ACC112 (cell line): Measurements from ENCODE around the gene RASSF5.

Experiments
- H2AFZ ChIP-seq: fragments of 200-600 bp; sonication (generic); one replicate; pipeline ENCODE4 v1.6.0; 2017; ENCODE audit warnings: antibody characterized with exemption, low read length; ENCODE audit not compliant: unreplicated experiment
- H3K27ac ChIP-seq: fragments of 200-600 bp; sonication (generic); 2 replicates; pipeline ENCODE4 v1.5.1; 2014; ENCODE audit warnings: low read depth, mild to moderate bottlenecking, antibody characterized with exemption, low read length, moderate library complexity
- H3K27me3 ChIP-seq: fragments of 200-600 bp; sonication (generic); 2 replicates; pipeline ENCODE4 v1.6.1; 2014; ENCODE audit warnings: mild to moderate bottlenecking, antibody characterized with exemption, low read length, moderate library complexity, mixed read lengths; ENCODE audit not compliant: insufficient read depth
- H3K36me3 ChIP-seq: fragments of 200-600 bp; sonication (generic); 2 replicates; pipeline ENCODE4 v1.6.1; 2016; ENCODE audit warnings: mild to moderate bottlenecking, antibody characterized with exemption, low read length, moderate library complexity, mixed read lengths; ENCODE audit not compliant: insufficient read depth
- H3K4me1 ChIP-seq: fragments of 200-600 bp; sonication (generic); one replicate; pipeline ENCODE4 v1.6.1; 2016; ENCODE audit warnings: low read length, mixed read lengths; ENCODE audit not compliant: insufficient read depth, unreplicated experiment, control insufficient read depth
- H3K4me3 ChIP-seq: fragments of 200-600 bp; sonication (generic); 2 replicates; pipeline ENCODE4 v1.5.1; 2014; ENCODE audit warnings: mild to moderate bottlenecking, low read depth, low read length
- H3K79me2 ChIP-seq: fragments of 200-600 bp; sonication (generic); one replicate; pipeline ENCODE4 v1.6.0; 2016; ENCODE audit warnings: low read length; ENCODE audit not compliant: control insufficient read depth, unreplicated experiment, insufficient read depth

RASSF5 gene

DNA sequence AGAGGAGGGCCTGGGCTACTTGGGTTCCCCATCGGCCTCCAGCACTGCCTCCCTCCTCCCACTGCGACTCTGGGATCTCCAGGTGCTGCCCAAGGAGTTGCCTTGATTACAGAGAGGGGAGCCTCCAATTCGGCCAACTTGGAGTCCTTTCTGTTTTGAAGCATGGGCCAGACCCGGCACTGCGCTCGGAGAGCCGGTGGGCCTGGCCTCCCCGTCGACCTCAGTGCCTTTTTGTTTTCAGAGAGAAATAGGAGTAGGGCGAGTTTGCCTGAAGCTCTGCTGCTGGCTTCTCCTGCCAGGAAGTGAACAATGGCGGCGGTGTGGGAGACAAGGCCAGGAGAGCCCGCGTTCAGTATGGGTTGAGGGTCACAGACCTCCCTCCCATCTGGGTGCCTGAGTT lies 80.6 kb downstream of the RASSF5 start:
- Histone ChIP-seq H2AFZ (no peak overlapping the region), H3K79me2 (no peaks in the 10 kb centered on the region), H3K27me3 (no peaks in the 10 kb centered on the region), H3K4me3 (no peak overlapping the region), H3K4me1 (peaks cover 31% of the 10 kb centered on the region), H3K27ac (no peak overlapping the region), H3K36me3 (0 out of 2 replicates have a peak, but pooled peaks cover 8% of the 10 kb centered on the region)

DNA sequence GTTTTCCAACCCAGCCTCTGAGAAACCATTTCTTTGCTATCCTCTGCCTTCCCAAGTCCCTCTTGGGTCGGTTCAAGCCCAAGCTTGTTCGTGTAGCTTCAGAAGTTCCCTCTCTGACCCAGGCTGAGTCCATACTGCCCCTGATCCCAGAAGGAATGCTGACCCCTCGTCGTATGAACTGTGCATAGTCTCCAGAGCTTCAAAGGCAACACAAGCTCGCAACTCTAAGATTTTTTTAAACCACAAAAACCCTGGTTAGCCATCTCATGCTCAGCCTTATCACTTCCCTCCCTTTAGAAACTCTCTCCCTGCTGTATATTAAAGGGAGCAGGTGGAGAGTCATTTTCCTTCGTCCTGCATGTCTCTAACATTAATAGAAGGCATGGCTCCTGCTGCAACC lies 81.2 kb downstream of the RASSF5 start:
- Histone ChIP-seq H3K4me1 (peaks cover 31% of the 10 kb centered on the region), H3K4me3 (no peak overlapping the region), H2AFZ (no peak overlapping the region), H3K27me3 (no peaks in the 10 kb centered on the region), H3K79me2 (no peaks in the 10 kb centered on the region), H3K27ac (peak overlapping the region; percentile 82), H3K36me3 (0 out of 2 replicates have a peak, but pooled peaks cover 8% of the 10 kb centered on the region)

DNA sequence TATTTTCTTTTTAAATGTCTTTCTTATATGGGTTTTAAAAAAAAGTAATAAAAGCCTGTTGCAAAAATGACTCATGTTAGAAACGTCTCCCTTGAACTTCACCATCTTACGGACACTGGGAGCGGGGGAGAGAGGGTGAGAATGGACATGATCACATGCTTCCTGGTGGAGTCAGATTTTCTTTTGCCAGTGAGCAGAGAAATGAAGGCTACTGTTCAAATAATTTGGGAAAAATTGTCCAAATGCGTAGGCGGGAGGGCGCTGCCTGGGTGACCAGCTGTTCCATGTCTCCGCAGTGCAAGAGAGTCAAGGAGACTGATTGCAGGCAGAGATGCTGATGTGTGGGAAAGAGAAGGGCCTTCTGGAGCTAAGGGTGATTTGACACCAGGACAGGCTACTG lies 81.9 kb downstream of the RASSF5 start:
- H3K4me1 ChIP-seq, result peaks cover 31% of the 10 kb centered on the region
- H2AFZ ChIP-seq, result no peak overlapping the region
- H3K4me3 ChIP-seq, result peak overlapping the region; percentile 11; the same call in 1 of the 2 replicates
- peak overlapping the region; percentile 82 for H3K27ac ChIP-seq
- H3K79me2 ChIP-seq, result no peaks in the 10 kb centered on the region
- H3K27me3 ChIP-seq, result no peaks in the 10 kb centered on the region
- H3K36me3 ChIP-seq, result 0 out of 2 replicates have a peak, but pooled peaks cover 8% of the 10 kb centered on the region

DNA sequence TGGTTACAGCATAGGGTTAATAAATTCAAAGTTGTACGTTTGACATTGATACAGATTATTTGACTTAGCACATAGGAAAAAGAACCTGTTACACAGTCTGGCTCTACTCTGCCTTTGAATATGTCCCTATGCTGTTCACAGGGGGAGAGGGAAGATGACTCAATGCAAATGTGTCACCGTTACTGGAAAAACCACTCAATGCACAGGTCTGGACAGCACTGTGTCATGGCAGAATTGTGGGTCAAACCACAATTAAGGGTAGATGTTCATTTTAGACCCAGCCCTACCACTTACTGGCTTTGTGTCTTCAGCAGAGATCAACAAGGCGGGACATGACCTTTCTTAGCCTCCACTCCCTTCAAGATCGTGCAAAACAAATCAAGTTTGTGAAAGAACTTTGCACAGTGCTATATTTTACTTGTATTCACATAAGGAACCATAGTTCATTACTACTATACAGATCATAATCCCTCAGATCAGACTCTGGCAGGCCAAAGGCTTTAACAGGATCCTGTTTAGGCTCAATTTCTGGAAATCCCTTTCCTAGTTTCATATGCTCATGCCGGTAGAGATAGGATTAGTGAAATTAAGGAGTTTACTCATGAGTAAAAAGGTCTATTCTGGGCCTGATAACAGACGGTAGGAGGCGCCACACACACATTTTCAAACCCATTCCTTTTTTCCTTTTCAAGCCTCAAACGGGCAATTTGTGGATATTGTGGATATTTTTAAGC lies 82.9 kb downstream of the RASSF5 start:
- Histone ChIP-seq H2AFZ (no peak overlapping the region), H3K79me2 (no peaks in the 10 kb centered on the region), H3K27ac (peak overlapping the region; percentile 82), H3K36me3 (0 out of 2 replicates have a peak, but pooled peaks cover 12% of the 10 kb centered on the region), H3K4me1 (peaks cover 31% of the 10 kb centered on the region), H3K4me3 (0 out of 2 replicates have a peak overlapping the region, but pooled peaks have one; percentile 11), H3K27me3 (no peaks in the 10 kb centered on the region)

DNA sequence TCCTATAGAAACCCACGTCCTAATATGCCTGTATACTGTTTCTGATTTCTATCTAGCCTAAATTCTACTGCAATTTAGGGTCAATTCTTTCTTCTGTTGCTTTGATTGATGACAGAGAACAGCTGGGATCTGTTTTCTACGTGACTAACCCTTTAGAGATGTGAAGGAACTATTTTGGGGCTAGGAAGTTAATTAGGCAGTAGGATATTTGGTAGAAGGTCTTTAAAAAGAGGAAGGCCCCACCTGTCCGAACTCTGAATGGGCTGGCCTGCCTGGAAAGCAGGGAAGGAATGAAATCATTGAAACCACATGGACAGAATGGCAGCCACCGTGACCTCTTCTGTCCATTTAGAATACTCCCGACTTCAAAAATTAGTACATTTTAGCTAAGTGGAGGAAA lies 83.9 kb downstream of the RASSF5 start:
- peaks cover 31% of the 10 kb centered on the region for H3K4me1 ChIP-seq
- H3K27me3 ChIP-seq, result no peaks in the 10 kb centered on the region
- H3K27ac ChIP-seq, result no peak overlapping the region
- H2AFZ ChIP-seq, result no peak overlapping the region
- peaks cover 18% of the 10 kb centered on the region; the same call in 1 of the 2 replicates for H3K36me3 ChIP-seq
- no peak overlapping the region for H3K4me3 ChIP-seq
- no peaks in the 10 kb centered on the region for H3K79me2 ChIP-seq

DNA sequence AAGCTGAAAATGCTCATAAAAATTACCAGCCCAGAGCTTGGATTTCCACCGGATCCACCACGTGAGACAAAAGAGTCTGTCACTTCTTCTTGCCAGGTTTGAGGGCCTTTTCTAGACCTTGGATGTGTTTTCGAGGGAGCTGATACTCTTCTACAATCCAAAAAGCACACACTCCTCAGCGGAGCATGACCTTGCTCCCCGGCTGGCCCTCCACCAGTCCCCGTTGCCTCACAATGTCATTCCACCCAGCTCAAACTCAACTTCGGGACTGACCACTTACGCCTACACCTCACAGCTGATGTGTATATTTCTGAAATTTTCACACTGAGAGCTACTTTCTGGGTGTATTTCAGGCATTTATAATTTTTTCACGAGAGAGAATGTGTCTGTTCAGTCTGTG lies 84.4 kb downstream of the RASSF5 start:
- no peak overlapping the region for H2AFZ ChIP-seq
- H3K27me3 ChIP-seq, result no peaks in the 10 kb centered on the region
- H3K79me2 ChIP-seq, result no peaks in the 10 kb centered on the region
- H3K27ac ChIP-seq, result no peak overlapping the region
- H3K4me1 ChIP-seq, result peaks cover 31% of the 10 kb centered on the region
- H3K36me3 ChIP-seq, result peaks cover 18% of the 10 kb centered on the region; the same call in 1 of the 2 replicates
- no peak overlapping the region for H3K4me3 ChIP-seq

DNA sequence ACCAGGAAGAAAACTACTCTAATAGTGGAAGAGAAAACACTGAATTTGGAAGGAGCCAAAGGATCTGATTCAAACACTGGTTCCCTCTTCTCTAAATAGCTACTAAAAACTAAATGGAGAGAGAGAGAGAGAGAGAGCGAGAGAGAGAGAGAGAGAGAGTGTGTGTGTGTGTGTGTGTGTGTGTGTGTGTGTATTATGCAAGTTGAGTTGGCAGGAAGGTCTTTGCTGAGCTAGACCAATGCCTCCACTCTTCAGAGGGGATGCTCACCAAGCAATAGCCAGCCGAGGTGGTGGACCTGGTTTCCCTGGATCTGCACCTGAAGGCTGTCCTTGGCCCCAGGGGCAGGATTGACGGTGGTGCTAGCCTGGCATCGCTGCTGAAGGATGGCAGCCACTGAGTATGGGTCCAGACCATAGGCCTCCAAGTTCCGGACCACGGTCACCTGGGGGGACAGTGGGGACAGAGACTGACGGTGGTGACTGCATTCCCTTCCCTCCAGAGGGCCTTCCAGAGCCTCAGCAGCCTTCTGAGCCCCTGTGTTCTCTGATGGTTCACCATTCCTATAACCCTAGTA lies 86.1 kb downstream of the RASSF5 start:
- Histone ChIP-seq H3K79me2 (no peaks in the 10 kb centered on the region), H3K4me1 (peaks cover 27% of the 10 kb centered on the region), H3K36me3 (peaks cover 18% of the 10 kb centered on the region; the same call in 1 of the 2 replicates)

DNA sequence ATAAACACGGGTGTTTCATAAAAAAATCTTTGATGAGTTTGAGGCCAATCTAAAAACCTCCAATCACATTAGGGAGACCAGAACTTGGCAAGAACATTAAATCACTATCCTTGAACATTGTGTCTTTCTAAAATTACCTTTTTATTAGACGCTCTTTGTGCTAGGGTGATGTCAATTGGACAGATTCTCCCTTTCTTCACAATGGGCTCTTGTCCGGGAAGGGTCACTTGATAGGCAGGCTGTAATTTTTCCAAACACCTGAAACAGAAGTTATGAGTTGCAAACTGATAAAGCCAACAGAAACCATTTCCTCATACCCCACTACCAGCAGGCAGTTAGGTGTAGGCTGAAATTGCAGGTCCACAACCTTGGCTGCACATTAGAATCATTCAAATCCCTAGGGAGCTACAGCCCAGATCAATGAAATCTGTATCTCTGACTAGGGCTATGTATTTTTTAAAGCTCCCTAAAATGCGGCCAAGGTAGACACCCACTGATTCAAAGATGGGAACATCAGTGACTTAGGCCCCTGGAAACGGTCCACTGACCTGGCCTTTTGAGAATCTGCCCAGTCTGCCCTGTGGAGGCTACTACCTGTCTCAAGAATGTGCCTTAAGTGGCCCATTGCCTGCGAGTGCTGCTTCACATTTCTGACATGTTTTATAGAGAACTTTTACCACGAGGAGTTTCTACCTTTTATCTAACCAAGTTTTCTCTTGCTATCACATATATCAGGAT lies 88.4 kb downstream of the RASSF5 start:
- H3K4me1 ChIP-seq, result peaks cover 5% of the 10 kb centered on the region
- no peaks in the 10 kb centered on the region for H3K27me3 ChIP-seq
- no peak overlapping the region for H2AFZ ChIP-seq
- H3K36me3 ChIP-seq, result peaks cover 18% of the 10 kb centered on the region; the same call in 1 of the 2 replicates
- H3K27ac ChIP-seq, result no peak overlapping the region
- H3K79me2 ChIP-seq, result no peaks in the 10 kb centered on the region
- no peak overlapping the region for H3K4me3 ChIP-seq

More for the DNA sequence above, 86.1 kb downstream of the RASSF5 start:
- H3K27ac ChIP-seq, result no peak overlapping the region
- H3K27me3 ChIP-seq, result no peaks in the 10 kb centered on the region
- H2AFZ ChIP-seq, result no peak overlapping the region
- no peak overlapping the region for H3K4me3 ChIP-seq

DNA sequence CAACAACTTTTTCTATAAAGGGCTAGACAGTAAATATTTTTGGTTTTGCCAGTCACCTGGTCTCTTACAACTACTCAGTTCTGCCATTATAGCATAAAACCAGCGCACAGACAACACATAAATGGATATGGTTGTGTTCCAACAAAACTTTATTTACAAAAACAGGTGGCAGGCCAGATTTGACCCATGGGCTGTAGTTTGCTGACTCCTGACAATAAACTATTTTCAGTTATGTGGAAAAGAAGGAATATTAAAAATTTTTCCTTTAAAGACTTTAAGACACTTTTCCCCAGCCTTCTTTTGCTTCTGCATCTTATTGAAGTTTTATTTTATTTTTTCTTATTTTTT lies 89.0 kb downstream of the RASSF5 start:
- peaks cover 18% of the 10 kb centered on the region; the same call in 1 of the 2 replicates for H3K36me3 ChIP-seq
- no peaks in the 10 kb centered on the region for H3K27me3 ChIP-seq
- H3K4me1 ChIP-seq, result no peaks in the 10 kb centered on the region
- no peak overlapping the region for H3K27ac ChIP-seq
- H3K4me3 ChIP-seq, result no peak overlapping the region
- H2AFZ ChIP-seq, result no peak overlapping the region
- no peaks in the 10 kb centered on the region for H3K79me2 ChIP-seq

DNA sequence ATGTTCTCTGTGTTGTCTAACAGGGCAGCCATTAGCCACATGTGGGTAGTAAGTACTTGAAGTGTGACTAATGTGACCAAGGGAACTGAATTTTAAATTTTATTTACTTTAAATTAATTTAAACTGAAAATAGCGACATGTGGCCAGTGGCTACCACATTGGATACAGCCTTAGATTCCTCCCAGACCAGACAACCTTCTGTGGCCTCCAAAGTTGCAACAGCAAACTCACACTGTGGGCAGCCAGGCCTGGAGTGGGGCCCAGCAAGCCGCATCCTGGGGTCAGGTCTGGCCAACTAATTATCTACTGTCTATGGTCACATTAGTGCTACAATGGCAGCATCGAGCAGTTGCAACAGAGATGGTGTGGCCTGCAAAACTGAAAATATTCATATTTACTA lies 93.2 kb downstream of the RASSF5 start:
- H3K27ac ChIP-seq, result no peak overlapping the region
- H3K36me3 ChIP-seq, result peaks cover 18% of the 10 kb centered on the region
- H3K79me2 ChIP-seq, result no peaks in the 10 kb centered on the region
- H3K27me3 ChIP-seq, result no peaks in the 10 kb centered on the region
- no peaks in the 10 kb centered on the region for H3K4me1 ChIP-seq
- H2AFZ ChIP-seq, result no peak overlapping the region
- no peak overlapping the region for H3K4me3 ChIP-seq
